ENCODE results near the gene STK32B. TPM values are rescaled to one million over a fixed set of nuclear protein-coding genes. Genes with fewer than 3 reads are reported as not detected.

STK32B gene
- total and polyA plus RNA-seq, 4 donors = 0.02 to 0.28 (median 0.08) TPM; not detected in 1

DNA sequence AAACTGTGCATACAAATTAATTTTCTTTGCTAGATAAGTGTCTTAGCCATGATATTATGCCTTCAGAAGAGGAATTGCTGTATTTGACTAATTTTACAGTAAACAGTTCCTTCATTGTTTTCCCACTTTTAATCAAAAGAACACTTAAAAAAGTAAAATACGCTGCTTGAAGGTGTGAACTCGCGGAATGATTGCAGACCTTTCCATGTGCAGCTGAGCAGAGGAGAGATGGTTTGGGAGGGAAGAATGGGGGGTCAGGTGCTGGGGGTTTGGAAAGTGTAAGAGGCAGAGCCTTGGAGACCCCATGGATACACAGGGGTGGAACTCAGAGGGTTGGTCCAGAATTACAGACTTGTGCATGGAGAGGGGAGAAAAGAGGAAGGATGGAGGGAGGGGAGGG is 47.4 kb upstream of the STK32B start:
- Histone ChIP-seq H3K9ac (ENCODE audit: low read depth in 1 of 2, low read length in 2 of 2) (no peak overlapping the region), H3K4me1 (ENCODE audit: control insufficient read depth in 4 of 4, insufficient read depth in 4 of 4, low read length in 3 of 4) (no peaks in the 10 kb centered on the region), H3K36me3 (ENCODE audit: control insufficient read depth in 4 of 4, insufficient read depth in 3 of 4, low read depth in 1 of 4, low read length in 3 of 4) (no peaks in the 10 kb centered on the region), H3K27me3 (ENCODE audit: control insufficient read depth in 4 of 4, insufficient read depth in 4 of 4, low read length in 3 of 4) (peaks cover 0 to 10% (median 0%) of the 10 kb centered on the region in 4 donors), H3K4me3 (ENCODE audit: low read depth in 1 of 3, low read length in 3 of 3) (no peak overlapping the region), H3K27ac (ENCODE audit: low read depth in 1 of 2, low read length in 2 of 2) (no peak overlapping the region), H3K9me3 (ENCODE audit: control insufficient read depth in 4 of 4, low read length in 3 of 4) (no peaks in the 10 kb centered on the region)
- 89% methylated on average over 3 of the region's 3 CpGs for WGBS
- TF ChIP-seq SP1 (IDR thresholded peaks at IDR 0.05) = no peak
- no peak for TF ChIP-seq HNF4A (conservative IDR thresholded peaks at IDR 0.05)
- TF ChIP-seq CTCF (IDR thresholded peaks at IDR 0.05; ENCODE audit: low read depth, low read length, missing input control) = no peak
- no peak for TF ChIP-seq ZBTB33 (IDR thresholded peaks at IDR 0.05)
- no peak for TF ChIP-seq FOXA1 (IDR thresholded peaks at IDR 0.05)
- TF ChIP-seq RAD21 (IDR thresholded peaks at IDR 0.05) = no peak
- no peak for TF ChIP-seq GABPA (IDR thresholded peaks at IDR 0.05 in 1 of 2, conservative IDR thresholded peaks at IDR 0.05 in 1 of 2)
- TF ChIP-seq EGR1 (IDR thresholded peaks at IDR 0.05; ENCODE audit: low read depth in 2 of 2) = no peak
- TF ChIP-seq, protein P1, sequence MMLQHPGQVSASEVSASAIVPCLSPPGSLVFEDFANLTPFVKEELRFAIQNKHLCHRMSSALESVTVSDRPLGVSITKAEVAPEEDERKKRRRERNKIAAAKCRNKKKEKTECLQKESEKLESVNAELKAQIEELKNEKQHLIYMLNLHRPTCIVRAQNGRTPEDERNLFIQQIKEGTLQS (IDR thresholded peaks at IDR 0.05) = no peak
- TF ChIP-seq FOXA2 (IDR thresholded peaks at IDR 0.05) = no peak
- TF ChIP-seq YY1 (IDR thresholded peaks at IDR 0.05) = no peak
- TF ChIP-seq TAF1 (conservative IDR thresholded peaks at IDR 0.05) = no peak
- no peak for TF ChIP-seq NR2F2 (IDR thresholded peaks at IDR 0.05)
- no peak for TF ChIP-seq RXRA (IDR thresholded peaks at IDR 0.05)
- no peak for TF ChIP-seq MAX (IDR thresholded peaks at IDR 0.05)
- TF ChIP-seq JUND (IDR thresholded peaks at IDR 0.05) = no peak
- TF ChIP-seq, protein P2, sequence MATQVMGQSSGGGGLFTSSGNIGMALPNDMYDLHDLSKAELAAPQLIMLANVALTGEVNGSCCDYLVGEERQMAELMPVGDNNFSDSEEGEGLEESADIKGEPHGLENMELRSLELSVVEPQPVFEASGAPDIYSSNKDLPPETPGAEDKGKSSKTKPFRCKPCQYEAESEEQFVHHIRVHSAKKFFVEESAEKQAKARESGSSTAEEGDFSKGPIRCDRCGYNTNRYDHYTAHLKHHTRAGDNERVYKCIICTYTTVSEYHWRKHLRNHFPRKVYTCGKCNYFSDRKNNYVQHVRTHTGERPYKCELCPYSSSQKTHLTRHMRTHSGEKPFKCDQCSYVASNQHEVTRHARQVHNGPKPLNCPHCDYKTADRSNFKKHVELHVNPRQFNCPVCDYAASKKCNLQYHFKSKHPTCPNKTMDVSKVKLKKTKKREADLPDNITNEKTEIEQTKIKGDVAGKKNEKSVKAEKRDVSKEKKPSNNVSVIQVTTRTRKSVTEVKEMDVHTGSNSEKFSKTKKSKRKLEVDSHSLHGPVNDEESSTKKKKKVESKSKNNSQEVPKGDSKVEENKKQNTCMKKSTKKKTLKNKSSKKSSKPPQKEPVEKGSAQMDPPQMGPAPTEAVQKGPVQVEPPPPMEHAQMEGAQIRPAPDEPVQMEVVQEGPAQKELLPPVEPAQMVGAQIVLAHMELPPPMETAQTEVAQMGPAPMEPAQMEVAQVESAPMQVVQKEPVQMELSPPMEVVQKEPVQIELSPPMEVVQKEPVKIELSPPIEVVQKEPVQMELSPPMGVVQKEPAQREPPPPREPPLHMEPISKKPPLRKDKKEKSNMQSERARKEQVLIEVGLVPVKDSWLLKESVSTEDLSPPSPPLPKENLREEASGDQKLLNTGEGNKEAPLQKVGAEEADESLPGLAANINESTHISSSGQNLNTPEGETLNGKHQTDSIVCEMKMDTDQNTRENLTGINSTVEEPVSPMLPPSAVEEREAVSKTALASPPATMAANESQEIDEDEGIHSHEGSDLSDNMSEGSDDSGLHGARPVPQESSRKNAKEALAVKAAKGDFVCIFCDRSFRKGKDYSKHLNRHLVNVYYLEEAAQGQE (IDR thresholded peaks at IDR 0.05) = no peak
- TF ChIP-seq HNF4G (IDR thresholded peaks at IDR 0.05) = no peak
- DNase-seq (ENCODE audit: low spot score) = no peak

All from liver (tissue), 9 donors.